Neural cell (in vitro differentiated cells): ENCODE data around the gene GIMAP6.

Experiments used
- EP300 ChIP-seq: fragments of 450-650 bp; conservative IDR thresholded peaks from 2 replicates; pipeline ENCODE4 v1.6.1; 2014; ENCODE audit warnings: antibody characterized with exemption, mild to moderate bottlenecking, moderate library complexity; ENCODE audit not compliant: poor library complexity, severe bottlenecking
- EZH2 ChIP-seq: fragments of 200-600, 300-800 bp; shearing (Covaris generic), sonication (generic); IDR thresholded peaks from 2 replicates; pipeline ENCODE4 v1.6.1; 2014; ENCODE audit warnings: antibody characterized with exemption, low read length, borderline replicate concordance, mild to moderate bottlenecking; ENCODE audit not compliant: insufficient read depth, poor library complexity, severe bottlenecking
- POLR2AphosphoS5 ChIP-seq: IDR thresholded peaks from 2 replicates; pipeline ENCODE4 v1.6.1; 2012
- RAD21 ChIP-seq: fragments of 450-650 bp; conservative IDR thresholded peaks from 2 replicates; pipeline ENCODE4 v1.6.1; 2014; ENCODE audit warnings: antibody characterized with exemption, mild to moderate bottlenecking, moderate library complexity
- SMC3 ChIP-seq: fragments of 450-650 bp; conservative IDR thresholded peaks from 2 replicates; pipeline ENCODE4 v1.6.1; 2014; ENCODE audit warnings: antibody characterized with exemption, mild to moderate bottlenecking, moderate library complexity; ENCODE audit not compliant: poor library complexity

DNA sequence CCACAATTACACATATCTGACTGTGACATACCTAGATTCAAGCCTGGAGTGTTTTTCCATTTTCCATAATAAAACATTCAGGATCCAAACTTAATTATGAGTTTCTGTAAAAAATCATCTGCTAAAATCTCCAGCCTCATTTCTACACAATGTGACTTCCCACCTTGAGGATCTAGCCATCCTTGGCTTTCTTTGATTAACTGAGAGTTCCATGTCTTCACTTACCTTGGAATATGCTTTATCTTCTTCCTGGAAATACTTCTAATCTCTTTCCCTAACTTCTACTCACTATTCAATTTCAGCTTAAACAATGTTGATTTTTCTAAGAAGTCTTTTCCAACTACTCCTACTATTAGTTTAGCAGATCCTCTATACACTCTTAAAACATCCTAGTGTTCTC is 36.8 kb upstream of the GIMAP6 start:
- no peak for TF ChIP-seq EP300
- TF ChIP-seq EZH2: no peak
- TF ChIP-seq SMC3: no peak
- TF ChIP-seq POLR2AphosphoS5: no peak
- TF ChIP-seq RAD21: no peak
